Stimulated activated CD8-positive, alpha-beta memory T cell treated with anti-CD3 and anti-CD28 coated beads, Interleukin-7, amount 100 ng/mL, for 1 hour (primary cell): ENCODE results near the gene VPS72.

Source experiments
- DNase-seq, 2 donors: peaks; one replicate each; pipeline ENCODE4 v3.0.0-alpha.2; 2020; ENCODE audit warnings: low read depth in 2 of 2

VPS72 gene

DNA sequence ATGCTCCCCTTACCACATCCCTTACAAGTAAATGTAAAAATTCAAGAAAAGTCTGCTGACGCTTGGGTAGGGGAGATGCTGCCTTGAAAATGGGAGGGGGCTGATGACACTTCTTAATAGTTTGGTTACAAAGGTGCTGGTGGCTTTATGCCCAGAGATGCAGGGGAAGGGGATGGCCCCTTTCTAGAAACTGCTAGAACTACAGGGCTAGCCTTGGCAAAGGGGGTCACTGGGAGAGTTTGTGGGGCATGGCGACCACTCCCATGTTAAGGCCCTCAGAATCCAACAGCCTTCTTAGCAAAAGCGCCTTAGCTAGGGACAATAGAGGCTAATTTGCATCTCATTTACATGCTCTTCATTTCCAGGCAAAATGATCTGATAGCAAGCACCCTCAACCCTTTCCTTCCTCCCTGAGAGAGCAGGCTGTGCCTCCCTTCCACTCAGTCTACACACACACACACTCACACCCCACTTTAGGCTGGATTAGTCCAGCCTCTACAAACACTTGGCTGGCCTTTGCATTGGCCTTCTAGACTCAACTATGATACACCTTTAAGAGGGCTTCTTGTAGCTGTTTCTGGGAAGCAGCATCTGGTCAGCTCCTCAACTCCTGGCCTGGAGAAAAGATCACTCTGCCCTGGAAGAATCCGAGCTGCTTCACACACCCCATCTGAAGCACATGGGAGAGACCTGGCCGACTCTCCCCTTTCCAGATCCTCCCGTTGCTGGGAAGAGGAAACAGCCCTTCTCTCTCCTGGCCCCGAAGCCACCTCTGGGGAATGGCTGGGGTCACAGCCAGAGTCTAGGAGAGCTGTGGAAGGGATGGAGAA is 45.3 kb downstream of the VPS72 start:
- DNase-seq, result no peak

DNA sequence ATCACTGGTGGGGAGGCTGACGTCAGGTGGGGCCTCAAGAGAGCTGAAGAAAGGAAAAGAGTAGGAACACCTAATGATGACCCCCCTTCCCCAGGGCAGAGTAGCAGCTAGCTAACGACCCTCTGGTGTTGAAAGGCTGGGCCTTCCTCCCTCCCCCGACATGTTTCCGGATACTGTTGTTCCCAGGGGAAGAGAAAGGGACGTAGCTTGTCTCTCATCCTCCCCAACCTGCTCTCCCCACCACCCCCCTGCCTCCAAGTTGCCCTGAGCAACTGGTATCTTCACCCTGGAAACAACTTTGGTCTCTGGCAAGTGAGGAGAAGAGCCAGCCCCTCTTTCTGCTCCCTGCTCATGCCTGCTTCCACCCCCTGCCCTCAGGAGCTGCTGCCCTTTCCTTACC is 46.0 kb downstream of the VPS72 start:
- DNase-seq, result no peak

DNA sequence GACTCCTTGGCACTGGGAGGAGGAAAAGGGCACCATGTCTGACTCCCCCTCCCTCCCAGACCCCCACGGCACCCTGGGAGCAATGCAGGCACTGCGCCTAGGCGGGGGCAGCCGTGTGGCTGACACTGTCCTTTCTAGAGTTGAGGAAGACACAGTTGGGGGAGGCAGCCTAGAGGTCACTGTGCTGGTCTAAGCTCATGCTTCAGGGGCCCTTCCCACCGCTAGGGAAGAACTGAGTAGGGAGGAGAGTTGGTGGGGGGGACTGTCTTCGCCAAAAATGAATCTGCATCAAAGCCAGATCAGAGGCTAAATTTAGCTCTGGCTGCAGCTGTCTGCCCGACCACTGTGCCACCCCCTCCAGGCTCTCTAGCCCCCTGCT is 47.0 kb downstream of the VPS72 start:
- no peak for DNase-seq

DNA sequence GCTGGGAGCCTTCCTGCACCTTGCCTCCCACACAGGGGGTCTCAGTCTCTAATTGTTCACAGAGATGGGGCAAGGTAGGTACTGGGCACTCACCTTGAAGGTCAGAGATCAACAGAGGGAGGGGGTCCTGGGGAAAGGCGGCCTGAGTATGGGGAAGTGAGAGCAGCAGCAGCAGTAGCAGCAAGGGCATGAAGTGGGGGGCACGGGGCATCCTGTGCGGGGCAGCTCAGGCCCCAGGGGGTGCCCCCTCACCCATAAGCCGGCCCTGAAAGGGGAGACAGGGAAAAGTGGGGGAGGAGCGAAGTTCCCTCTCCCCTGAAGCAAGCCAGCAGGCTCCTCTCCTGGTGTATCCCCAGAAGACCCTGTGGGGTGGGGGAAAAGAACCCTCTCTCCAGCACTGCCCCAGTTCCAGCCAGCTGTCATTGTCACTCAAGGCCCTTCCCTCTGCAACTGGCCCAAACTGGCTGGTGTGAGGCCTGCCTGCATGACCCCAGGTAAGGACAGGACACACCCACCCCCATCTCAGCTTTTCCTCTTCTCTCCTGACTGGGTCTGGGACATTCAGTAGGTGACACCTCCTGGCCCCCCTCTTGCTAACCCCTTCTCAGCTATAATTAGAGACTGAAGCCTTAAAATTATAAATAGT is 47.5 kb downstream of the VPS72 start:
- no peak for DNase-seq

DNA sequence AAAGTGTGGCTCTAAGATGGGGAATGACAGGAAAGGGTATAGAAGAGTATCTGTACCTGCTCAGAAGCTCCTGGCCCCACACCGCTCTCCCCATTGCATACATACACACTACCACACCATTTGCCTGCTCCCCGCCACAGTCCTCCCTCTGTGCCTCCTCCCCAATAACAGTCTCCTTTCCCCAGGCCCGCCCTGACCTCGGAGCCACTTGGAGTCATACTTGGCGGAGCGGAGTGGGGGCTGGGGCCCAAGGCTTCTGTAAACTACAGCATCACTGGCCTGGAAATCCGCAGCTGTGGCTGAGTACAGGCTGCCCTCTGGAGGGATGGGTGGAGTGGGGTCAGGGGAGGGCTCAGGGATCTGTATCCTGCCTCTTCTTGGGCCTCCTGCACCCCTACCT is 52.2 kb downstream of the VPS72 start:
- no peak for DNase-seq

DNA sequence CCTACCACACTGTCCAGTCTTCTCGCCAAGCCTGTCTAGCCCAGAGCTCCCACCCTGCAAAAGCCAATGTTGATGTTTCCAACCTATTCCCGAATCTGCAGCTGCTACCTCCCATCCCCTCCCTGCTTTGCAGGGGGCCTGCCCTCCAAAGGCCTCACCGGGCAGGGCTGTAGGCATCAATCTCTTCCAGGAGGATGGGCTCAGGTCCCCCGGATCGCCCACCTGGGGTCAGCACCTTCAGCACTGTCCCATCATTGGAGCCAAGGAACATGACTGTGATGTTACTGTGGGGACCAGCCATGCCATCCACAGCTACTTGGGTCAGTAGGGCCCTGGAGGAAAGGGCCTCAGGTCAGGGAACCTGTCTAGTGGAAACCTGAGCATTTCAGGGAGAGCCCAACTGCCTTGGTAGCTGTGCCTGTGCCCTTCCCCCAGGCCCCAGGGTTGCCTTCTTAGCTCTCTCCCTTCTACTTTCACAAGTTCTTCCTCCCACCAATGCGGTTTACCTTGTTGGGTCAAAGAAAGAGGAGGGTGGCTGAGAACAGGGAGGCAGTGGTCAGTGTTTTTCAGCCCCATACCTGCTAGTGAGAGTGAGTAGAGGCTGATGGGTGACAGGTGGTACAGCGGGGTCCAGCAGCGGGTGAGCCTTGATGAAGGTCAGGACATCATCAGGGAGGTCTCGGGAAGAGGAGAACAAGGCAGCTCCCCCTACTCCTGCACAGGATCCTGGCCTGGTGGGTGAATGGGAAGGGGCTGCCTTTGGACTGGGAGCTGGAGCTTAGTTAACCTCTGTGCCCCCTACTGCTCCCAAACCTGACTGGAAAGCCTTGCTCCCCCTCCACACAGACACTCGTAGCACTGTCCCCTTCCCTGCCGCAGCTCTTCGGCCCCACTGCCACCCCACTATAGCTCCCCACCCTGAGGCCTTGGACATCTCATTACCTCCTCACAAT is 54.3 kb downstream of the VPS72 start:
- no peak for DNase-seq

DNA sequence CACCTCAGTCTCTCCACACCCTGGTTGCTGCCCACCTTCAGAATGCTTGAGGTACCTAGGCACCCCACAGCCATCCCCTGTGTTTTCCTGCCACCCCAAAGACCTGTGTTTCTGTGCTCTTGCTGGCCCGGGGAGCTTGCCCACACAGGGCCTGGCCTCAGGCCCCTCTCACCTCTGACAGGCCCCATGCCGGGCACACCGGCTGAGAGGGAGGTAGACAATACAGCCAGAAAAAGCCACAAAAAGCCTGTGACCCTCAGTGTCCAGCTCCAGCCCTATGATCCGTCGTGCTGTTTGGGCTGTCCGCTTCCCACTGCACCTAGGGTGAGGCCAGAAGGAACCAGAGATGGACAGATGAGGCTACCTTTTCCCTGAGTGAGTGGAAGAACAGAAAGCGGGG is 55.0 kb downstream of the VPS72 start:
- DNase-seq, result no peak

DNA sequence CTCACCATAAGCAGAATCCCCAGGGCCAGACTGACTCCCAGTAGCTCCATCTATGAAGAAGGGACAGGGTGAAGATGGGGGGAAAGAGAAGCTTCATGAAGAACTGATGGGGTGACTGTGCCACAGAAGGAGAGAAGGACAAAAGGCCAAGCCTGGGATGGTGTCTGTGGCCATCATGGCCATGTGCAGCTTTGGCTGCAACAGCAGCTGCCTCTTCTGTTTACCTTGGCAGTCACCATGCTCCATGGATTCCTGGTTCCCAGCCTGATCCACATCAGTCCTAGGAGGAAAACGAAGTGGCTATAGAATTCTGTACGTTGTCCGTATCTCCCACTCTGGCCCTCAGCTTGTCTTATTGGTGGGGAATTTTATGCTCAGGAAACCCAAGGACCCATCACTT is 55.6 kb downstream of the VPS72 start:
- DNase-seq, result no peak

DNA sequence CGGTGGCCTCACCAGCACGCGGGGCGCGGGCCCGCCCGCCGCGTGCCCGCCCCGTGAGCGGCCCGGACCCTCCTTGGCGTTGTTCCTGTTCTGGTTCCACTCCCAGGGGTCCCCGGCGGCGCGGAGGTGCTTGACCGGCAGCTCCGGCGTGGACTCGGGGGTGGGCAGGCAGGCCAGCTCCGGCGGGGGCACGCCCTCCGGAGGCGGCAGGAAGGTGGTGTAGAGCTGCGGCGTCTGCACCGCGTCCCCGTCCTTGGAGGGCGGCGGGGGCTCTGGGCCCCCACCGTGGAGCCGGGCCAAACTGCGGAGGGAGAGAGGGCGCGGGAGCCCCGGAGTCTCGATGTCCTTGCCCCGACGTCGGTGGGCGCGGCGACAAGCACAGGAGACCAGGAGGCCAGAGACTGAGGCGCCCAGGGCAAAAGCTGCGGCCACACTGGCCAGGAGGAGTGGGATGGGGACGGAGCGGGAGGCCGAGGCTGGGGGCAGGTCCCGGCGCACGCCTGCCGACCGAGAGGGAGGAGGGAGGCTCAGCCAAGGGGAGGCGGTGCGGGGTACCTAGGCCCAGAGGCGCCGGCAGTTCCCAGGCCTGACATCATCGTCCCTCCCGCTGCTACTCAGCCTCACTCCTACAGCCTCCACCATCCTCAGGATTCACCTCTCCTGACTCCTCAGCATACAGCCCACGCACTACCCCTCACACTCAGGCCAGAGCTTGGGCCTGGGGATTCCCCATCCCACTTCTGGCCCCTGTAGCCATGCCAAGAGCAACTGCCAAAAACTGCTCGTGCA is 56.8 kb downstream of the VPS72 start:
- no peak for DNase-seq

DNA sequence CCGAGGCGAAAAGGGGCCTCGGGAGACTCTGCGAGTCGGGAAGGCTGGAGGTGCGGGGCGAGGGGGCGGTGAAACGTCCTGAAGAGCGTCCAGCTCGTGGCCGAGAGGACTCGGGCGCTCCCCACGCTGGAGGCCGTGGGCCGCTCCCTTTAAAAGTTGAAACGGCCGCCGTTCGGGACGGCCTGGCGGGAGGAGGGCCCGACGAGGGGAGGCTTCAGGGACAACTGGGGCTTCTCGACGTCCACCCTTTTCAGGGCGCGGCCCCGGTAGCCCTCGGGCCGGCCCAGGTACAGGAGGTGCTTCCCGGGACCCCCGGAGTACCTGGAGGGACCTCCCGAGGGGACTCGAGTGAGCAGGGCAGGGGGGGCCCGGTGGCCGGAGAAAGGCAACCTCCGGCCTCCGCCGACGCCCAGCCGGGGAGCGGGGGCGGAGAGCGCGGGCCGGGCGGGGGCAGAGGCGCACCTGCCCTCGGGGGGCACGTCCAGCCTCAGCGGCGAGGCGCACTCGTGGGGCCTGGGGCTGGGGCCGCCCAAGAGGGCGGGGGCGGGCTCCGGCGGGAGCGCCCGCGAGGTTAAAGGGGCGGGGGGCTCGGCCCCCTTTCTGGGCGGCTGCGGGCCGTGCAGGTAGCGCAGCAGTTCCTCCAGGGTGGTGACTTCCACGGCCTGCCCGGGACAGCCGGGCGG is 57.5 kb downstream of the VPS72 start:
- DNase-seq, result no peak

DNA sequence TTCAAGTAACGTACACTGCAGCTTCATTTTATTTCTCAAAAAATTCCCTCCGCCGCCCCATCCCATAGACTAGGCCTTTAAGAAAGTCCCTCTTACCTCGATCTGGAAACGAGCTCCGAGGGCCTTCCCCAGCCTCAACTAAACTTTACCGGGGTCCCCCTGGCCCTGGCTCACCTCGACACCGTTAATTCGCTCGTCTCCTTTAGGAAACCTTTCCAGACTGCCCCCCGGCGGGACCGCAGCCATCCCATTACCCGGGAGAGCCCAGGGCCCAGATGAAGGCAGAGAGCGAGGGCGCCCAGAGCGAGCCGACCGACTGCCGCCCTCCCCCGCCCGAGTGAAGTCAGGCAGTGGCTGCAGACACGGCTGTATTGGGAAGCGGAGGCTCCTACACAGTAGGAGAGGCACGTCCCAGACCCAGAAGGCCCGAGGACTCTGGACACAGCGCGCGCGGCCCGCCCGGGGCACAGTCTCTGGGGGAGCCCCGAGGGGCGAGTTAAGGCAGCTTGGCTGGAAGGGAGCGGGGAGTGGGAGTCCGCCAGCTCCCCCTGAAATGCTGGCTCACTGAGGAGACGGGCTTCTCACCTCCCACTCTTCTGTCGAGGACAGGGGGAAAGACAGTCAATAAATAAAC is 58.2 kb downstream of the VPS72 start:
- no peak for DNase-seq

DNA sequence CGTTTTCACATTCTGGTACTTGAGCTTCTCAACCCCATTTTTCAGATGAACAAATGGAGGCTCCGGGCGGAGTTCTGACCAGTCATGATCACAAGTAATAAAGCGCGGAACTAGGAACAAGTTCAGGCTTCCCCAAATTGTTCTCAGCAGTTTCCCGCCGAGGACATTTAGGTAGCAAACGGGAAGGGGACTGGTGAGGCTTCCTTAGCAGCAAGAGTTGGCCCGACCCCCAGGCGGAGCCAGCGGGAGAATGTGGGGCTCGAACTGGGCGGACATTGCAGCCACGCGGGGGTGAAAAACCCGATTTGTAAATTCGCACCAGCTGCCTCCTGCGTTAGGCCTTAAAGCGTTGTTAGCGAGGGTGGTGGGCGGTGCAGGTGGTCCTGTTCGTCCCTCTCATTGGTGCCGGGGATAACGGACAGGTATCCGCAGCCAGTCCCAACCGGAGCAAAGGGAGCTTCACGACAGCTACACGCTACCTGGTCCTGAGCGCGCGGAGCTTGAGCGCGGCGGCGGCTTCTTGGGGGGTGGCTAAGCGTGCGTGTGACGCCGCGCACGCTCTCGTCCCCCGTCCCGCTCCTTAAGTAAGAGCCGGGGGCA is 58.9 kb downstream of the VPS72 start:
- DNase-seq, result peak; percentile 46 to 47

DNA sequence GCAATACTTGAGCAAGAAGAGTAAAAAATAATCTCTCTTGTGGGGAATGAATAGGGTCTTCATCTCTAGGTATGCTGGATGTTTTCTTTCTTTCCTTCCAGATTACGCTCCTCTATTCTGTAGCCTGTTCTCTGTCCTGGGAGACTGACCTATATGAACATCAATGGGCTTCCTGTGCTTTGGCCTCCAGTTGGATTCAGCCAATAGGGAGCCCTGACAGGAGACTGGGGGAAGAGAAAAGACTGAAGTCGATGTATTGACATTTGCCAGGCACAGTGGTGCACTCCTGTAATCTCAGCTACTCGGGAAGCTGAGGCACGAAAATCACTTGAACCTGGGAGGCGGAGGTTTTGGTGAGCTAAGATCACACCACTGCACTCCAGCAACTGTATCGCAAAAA is 61.2 kb downstream of the VPS72 start:
- no peak for DNase-seq
